OCI-LY1 (cell line): Measurements from ENCODE around the gene DBN1.

ENCODE experiments used
- H2AFZ ChIP-seq: fragments of 200-600 bp; sonication (generic), shearing (Covaris generic); 2 replicates; pipeline ENCODE4 v1.6.0; 2014; ENCODE audit warnings: antibody characterized with exemption, mild to moderate bottlenecking, low read length
- H3F3A ChIP-seq: fragments of 200-600 bp; sonication (generic), shearing (Covaris generic); 2 replicates; pipeline ENCODE4 v1.6.0; 2014; ENCODE audit warnings: mild to moderate bottlenecking, antibody characterized with exemption, low read length, moderate library complexity; ENCODE audit not compliant: insufficient read depth
- H3K27ac ChIP-seq: fragments of 200-600 bp; sonication (generic); 2 replicates; pipeline ENCODE4 v1.5.1; 2014; ENCODE audit warnings: low read length, mixed run types, mild to moderate bottlenecking, low read depth; ENCODE audit not compliant: poor library complexity, severe bottlenecking
- H3K27me3 ChIP-seq: fragments of 200-600 bp; sonication (generic); 2 replicates; pipeline ENCODE4 v1.6.0; 2014; ENCODE audit warnings: antibody characterized with exemption, mild to moderate bottlenecking, low read length, moderate library complexity; ENCODE audit not compliant: insufficient read depth
- H3K36me3 ChIP-seq: fragments of 200-600 bp; sonication (generic); 2 replicates; pipeline ENCODE4 v1.6.1; 2014; ENCODE audit warnings: mild to moderate bottlenecking, antibody characterized with exemption, low read length, moderate library complexity, mixed read lengths; ENCODE audit not compliant: insufficient read depth
- H3K4me1 ChIP-seq: fragments of 200-600 bp; sonication (generic); 2 replicates; pipeline ENCODE4 v1.5.1; 2014; ENCODE audit warnings: mild to moderate bottlenecking, low read length, moderate library complexity; ENCODE audit not compliant: insufficient read depth, severe bottlenecking
- H3K4me2 ChIP-seq: fragments of 200-600 bp; sonication (generic), shearing (Covaris generic); 2 replicates; pipeline ENCODE4 v1.6.1; 2014; ENCODE audit warnings: low read length
- H3K4me3 ChIP-seq: fragments of 200-600 bp; sonication (generic); 2 replicates; pipeline ENCODE4 v1.5.1; 2014; ENCODE audit warnings: low read length, low read depth, mild to moderate bottlenecking, mixed read lengths; ENCODE audit not compliant: poor library complexity, severe bottlenecking
- H3K79me2 ChIP-seq: fragments of 200-600 bp; shearing (Covaris generic); 2 replicates; pipeline ENCODE4 v1.6.1; 2016; ENCODE audit warnings: mixed run types, low read length, mixed read lengths; ENCODE audit not compliant: insufficient read depth
- H3K9ac ChIP-seq: fragments of 200-600 bp; sonication (generic), shearing (Covaris generic); 2 replicates; pipeline ENCODE4 v1.6.1; 2014; ENCODE audit warnings: mild to moderate bottlenecking, low read length, mixed read lengths
- H3K9me2 ChIP-seq: fragments of 200-600 bp; sonication (generic), shearing (Covaris generic); 2 replicates; pipeline ENCODE4 v1.6.1; 2014; ENCODE audit warnings: low read depth, mild to moderate bottlenecking, low read length, mixed read lengths
- H3K9me3 ChIP-seq: fragments of 200-600 bp; shearing (Covaris generic); 2 replicates; pipeline ENCODE4 v1.6.1; 2014; ENCODE audit warnings: low read length, mixed read lengths
- H4K20me1 ChIP-seq: fragments of 200-600 bp; sonication (generic), shearing (Covaris generic); 2 replicates; pipeline ENCODE4 v1.6.0; 2016; ENCODE audit warnings: mild to moderate bottlenecking, low read length; ENCODE audit not compliant: insufficient read depth
- EZH2 ChIP-seq: fragments of 200-600 bp; sonication (generic), shearing (Covaris generic); IDR thresholded peaks from 2 replicates; pipeline ENCODE4 v1.8.0; 2017; ENCODE audit warnings: borderline replicate concordance, mixed run types, mild to moderate bottlenecking, antibody characterized with exemption, low read length, moderate library complexity, mixed read lengths
- TF ChIP-seq, protein P1 (sequence below): fragments of 200-600 bp; sonication (generic), shearing (Covaris generic); IDR thresholded peaks from 2 replicates; pipeline ENCODE4 v1.5.1; 2017; ENCODE audit warnings: mild to moderate bottlenecking, antibody characterized with exemption, low read length, moderate library complexity, mixed read lengths

Gene DBN1

DNA sequence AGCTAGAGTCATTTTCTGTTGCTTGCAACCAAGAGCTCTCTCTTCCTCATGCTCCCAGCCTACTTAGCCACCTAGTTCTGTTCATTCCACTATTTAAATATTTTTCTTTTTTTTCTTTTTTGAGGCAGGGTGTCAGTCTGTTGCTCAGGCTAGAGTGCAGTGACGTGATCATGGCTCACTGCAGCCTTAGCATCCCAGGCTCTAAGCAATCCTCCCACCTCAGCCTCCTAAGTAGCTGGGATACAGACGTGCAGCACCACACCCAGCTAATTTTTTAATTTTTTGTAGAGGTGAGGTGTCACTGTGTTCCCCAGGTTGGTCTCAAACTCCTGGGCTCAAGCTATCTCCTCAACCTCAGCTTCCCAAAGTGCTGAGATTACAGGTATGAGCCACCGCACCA is 59.0 kb downstream of the DBN1 start:
- no peak overlapping the region for H3K4me2 ChIP-seq
- H3K27me3 ChIP-seq, result peaks cover 6% of the 10 kb centered on the region; the same call in 1 of the 2 replicates
- H3F3A ChIP-seq, result no peaks in the 10 kb centered on the region
- no peak for TF ChIP-seq EZH2
- TF ChIP-seq, protein P1, sequence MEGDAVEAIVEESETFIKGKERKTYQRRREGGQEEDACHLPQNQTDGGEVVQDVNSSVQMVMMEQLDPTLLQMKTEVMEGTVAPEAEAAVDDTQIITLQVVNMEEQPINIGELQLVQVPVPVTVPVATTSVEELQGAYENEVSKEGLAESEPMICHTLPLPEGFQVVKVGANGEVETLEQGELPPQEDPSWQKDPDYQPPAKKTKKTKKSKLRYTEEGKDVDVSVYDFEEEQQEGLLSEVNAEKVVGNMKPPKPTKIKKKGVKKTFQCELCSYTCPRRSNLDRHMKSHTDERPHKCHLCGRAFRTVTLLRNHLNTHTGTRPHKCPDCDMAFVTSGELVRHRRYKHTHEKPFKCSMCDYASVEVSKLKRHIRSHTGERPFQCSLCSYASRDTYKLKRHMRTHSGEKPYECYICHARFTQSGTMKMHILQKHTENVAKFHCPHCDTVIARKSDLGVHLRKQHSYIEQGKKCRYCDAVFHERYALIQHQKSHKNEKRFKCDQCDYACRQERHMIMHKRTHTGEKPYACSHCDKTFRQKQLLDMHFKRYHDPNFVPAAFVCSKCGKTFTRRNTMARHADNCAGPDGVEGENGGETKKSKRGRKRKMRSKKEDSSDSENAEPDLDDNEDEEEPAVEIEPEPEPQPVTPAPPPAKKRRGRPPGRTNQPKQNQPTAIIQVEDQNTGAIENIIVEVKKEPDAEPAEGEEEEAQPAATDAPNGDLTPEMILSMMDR, result no peak
- H3K27ac ChIP-seq, result no peak overlapping the region
- no peaks in the 10 kb centered on the region for H3K9me3 ChIP-seq
- no peaks in the 10 kb centered on the region for H3K79me2 ChIP-seq
- no peaks in the 10 kb centered on the region for H4K20me1 ChIP-seq
- no peak overlapping the region for H3K9ac ChIP-seq
- H3K4me1 ChIP-seq, result no peaks in the 10 kb centered on the region
- no peaks in the 10 kb centered on the region for H3K36me3 ChIP-seq
- no peak overlapping the region for H3K4me3 ChIP-seq
- no peak overlapping the region for H2AFZ ChIP-seq
- no peaks in the 10 kb centered on the region for H3K9me2 ChIP-seq

GRCh38 chr5:177412603-177413233 is 60.7 kb downstream of the DBN1 start:
- Histone ChIP-seq H3K9me2 (no peaks in the 10 kb centered on the region), H3K36me3 (no peaks in the 10 kb centered on the region), H3K79me2 (no peaks in the 10 kb centered on the region), H3K9me3 (no peaks in the 10 kb centered on the region), H3K4me2 (no peak overlapping the region; the same call in 1 of the 2 replicates), H3K4me1 (no peaks in the 10 kb centered on the region), H3K27ac (no peak overlapping the region), H4K20me1 (no peaks in the 10 kb centered on the region), H3K27me3 (peaks cover 6% of the 10 kb centered on the region; the same call in 1 of the 2 replicates), H3K4me3 (no peak overlapping the region), H3F3A (no peaks in the 10 kb centered on the region), H2AFZ (no peak overlapping the region), H3K9ac (no peak overlapping the region)
- TF ChIP-seq, protein P1, result no peak
- TF ChIP-seq EZH2, result no peak

DNA sequence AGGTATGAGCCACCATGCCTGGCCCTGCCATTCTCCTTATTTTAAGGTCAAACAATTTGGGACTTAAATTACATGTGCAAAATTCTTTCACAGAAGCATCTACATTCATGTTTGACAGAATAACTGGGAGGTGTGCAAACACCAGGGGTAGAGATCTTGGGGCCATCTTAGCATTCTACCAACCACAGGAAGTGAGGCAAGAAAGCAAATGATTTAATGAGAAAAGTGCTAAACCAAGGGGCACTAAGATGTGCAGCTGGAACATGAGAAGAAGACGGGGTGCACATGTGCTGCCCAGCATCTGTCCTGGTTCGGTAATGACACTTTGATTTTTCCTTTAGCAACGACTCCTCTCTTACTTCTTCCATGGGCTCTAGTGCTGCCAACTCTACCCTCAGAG is 62.9 kb downstream of the DBN1 start:
- no peak for TF ChIP-seq EZH2
- TF ChIP-seq, protein P1, result no peak
- Histone ChIP-seq H3K9ac (no peak overlapping the region), H2AFZ (no peak overlapping the region), H3K4me2 (no peak overlapping the region), H3K36me3 (no peaks in the 10 kb centered on the region), H3K27ac (no peak overlapping the region), H3K4me1 (peaks cover 3% of the 10 kb centered on the region), H3K27me3 (peaks cover 11% of the 10 kb centered on the region; the same call in 1 of the 2 replicates), H3K9me2 (no peaks in the 10 kb centered on the region), H3K9me3 (no peaks in the 10 kb centered on the region), H3K79me2 (no peaks in the 10 kb centered on the region), H4K20me1 (no peaks in the 10 kb centered on the region), H3F3A (0 out of 2 replicates have a peak, but pooled peaks cover 4% of the 10 kb centered on the region), H3K4me3 (no peak overlapping the region)
